Right hindlimb (tissue), 1 donor: Measurements from ENCODE around the gene HEPACAM.
A peak's percentile ranks its signal among the peaks of the same experiment; 100 is the strongest.
"Not testable (repeated sequence)": the region's sequence is repeated elsewhere in the genome, so short reads cannot be mapped to it uniquely, and the experiment has no call there.

Experiments
- DNase-seq: peaks from one replicate; pipeline ENCODE4 v3.0.0-alpha.2; 2018

The HEPACAM gene, protein sequence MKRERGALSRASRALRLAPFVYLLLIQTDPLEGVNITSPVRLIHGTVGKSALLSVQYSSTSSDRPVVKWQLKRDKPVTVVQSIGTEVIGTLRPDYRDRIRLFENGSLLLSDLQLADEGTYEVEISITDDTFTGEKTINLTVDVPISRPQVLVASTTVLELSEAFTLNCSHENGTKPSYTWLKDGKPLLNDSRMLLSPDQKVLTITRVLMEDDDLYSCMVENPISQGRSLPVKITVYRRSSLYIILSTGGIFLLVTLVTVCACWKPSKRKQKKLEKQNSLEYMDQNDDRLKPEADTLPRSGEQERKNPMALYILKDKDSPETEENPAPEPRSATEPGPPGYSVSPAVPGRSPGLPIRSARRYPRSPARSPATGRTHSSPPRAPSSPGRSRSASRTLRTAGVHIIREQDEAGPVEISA

GRCh38 chr11:124935548-124936514 lies at the start of gene HEPACAM:
HEPACAM (minus strand) TSS chr11:124936047; CDS start chr11:124936006, 41 bp downstream.
- no peak for DNase-seq

GRCh38 chr11:124984512-124984854 lies 48.6 kb upstream of the HEPACAM start:
- DNase-seq, result no peak

GRCh38 chr11:124983674-124984511 lies 48.0 kb upstream of the HEPACAM start:
- DNase-seq, result no peak

DNA sequence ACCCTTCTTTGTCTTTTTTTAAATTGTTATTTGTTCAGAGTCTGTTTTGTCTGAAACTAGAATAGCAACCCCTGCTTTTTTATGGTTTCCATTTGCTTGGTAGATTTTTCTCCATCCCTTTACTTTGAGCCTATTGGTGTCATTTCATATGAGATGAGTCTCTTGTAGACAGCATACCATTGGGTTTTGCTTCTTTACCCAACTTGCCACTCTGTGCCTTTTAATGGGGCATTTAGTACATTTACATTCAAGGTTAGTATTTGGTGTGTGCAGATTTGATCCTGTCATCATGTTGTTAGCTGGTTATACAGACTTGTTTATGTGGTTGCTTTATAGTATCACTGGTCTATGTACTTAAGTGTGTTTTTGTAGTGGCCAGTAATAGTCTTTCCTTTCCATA lies 46.2 kb upstream of the HEPACAM start:
- no peak for DNase-seq

- DNase-seq, result no peak
Measured at GRCh38 chr11:124978316-124978715, 42.5 kb upstream of the HEPACAM start.

DNA sequence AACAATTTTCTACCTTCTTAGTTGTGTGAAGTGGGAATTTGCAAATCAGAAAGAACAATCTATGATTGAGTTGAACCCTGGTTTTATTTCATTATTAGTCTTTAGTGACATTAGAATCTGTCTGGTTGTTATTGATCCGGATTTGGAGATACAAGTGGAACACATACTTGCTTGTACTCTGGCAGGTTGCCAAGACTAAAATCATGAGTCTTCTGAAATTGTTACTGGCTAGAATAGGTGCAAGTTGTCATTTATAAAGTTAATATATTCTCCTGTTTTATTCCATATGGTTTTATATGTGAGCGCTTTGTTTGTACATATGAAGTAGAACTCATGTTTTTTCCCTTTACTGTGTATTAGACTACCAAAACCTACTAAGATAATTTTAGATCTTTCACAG lies 41.2 kb upstream of the HEPACAM start:
- DNase-seq, result no peak

DNA sequence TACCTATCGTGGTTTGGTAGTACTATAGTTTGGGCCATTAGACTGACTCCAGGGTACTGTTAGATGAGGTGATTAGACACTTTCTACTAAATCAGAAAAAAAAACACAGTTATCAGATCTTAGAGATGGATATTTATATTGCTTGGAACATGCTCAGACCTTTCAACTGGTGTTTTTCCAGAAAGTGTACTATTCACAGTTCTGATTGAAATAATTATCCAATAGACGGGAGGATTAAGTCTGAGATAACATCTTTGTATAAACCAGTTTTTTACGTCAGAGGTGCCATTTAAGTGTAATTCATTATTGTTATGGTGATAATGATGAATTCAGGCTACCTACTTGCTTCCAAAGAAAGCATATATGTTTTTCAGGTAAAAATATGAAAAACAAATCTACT lies 40.7 kb upstream of the HEPACAM start:
- no peak for DNase-seq

GRCh38 chr11:124971810-124972209 lies 36.0 kb upstream of the HEPACAM start:
- DNase-seq, result no peak

DNA sequence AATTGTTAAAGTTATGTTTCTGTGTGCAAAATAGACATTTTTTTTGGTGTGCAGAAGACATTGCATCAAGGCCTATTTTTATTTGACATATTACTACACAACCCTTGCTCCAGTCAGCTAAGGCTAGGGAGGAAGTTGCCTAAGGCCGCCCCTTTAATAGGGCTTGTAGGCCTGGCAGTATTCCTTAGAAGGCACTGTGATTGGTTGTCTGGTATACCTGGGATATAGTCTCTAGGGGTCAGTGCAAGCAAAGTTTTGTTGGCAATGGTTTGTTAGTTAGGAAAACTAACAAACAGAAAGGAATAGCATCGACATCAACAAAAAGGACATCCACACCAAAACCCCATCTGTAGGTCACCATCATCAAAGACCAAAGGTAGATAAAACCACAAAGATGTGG lies 35.1 kb upstream of the HEPACAM start:
- no peak for DNase-seq

- DNase-seq, result not testable (repeated sequence)
Measured at GRCh38 chr11:124968197-124968596, 32.4 kb upstream of the HEPACAM start.

GRCh38 chr11:124961972-124962609 lies 26.2 kb upstream of the HEPACAM start:
- DNase-seq, result no peak

DNA sequence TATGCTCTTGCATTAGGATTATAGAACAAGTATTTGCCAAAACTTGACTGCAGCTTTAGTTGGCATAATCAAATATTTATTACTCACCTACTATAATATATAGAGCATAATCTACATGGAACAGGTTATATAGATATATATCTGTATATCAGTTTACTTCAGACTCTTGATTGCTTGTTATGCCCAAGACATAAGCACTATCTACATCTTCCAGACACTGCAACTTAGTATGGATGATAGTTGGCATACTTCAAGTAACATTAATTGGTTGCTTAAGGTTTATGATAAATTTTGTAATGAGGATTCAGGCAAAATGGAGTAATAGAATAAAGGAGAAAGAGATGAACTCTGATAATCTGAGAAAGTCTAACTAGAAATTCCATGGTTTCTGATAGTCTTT lies 19.2 kb upstream of the HEPACAM start:
- no peak for DNase-seq

DNA sequence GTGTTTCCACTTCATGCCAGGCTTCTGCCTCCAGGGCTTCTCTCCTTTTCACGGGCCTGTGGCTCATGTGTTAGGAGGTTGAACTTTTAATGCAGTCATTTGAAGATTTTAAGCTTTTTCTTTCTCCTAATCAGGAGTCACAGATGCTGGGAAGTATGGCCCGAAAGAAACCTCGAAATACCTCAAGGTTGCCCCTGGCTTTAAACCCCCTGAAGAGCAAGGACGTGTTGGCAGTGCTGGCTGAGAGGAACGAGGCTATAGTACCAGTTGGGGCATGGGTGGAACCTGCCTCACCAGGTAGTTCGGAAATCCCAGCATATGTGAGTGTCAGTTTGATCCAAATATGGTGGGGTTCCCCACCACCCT lies 18.7 kb upstream of the HEPACAM start:
- no peak for DNase-seq

DNA sequence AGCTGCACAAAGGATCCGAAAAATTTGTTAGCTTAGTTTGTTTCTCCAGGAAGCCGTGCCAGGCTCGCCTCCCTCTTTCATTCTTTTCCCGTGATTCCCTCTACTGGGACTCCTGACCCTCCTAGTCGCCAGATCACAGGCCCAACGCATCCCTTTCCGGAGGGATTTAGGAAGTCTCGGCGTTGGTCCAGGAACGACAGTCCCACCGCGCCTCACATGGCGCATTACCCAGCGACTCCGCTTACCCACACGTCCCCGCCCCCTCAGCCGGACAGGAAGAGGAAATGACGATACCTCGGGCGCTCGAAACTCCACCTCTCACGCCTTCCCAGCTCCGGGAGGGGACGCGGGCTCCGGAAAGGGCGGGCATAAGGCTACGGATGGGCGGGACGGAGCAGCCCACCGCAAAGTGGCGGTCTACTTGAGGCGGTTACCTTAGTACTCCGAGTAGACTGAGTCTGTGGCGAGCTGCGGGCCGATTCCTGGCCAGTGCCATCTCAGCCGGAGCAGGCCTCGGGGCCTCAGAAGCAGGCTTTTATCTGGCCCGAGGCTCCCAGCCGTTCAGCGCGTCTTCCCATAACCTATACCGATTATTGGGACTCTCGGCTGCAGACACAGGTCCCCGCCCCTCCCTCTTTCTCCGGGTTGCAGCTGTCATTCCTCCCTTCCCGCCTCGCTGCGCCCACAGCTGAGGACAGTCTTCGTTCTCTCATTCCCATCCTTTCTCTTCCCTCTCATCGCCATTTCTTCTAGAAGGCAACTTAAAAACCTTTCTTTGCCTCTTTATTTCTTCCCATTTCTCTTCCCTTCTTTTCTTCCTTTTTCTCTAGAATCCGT lies 18.1 kb upstream of the HEPACAM start, which contains the start of gene CCDC15:
CCDC15 (plus strand) TSS at position 450 of the 837 bp plus-strand sequence. CDS start 531 bp downstream, outside the sequence.
- DNase-seq, result peak; percentile 99

- DNase-seq, result no peak
Measured at GRCh38 chr11:124951341-124951740, 15.5 kb upstream of the HEPACAM start.

DNA sequence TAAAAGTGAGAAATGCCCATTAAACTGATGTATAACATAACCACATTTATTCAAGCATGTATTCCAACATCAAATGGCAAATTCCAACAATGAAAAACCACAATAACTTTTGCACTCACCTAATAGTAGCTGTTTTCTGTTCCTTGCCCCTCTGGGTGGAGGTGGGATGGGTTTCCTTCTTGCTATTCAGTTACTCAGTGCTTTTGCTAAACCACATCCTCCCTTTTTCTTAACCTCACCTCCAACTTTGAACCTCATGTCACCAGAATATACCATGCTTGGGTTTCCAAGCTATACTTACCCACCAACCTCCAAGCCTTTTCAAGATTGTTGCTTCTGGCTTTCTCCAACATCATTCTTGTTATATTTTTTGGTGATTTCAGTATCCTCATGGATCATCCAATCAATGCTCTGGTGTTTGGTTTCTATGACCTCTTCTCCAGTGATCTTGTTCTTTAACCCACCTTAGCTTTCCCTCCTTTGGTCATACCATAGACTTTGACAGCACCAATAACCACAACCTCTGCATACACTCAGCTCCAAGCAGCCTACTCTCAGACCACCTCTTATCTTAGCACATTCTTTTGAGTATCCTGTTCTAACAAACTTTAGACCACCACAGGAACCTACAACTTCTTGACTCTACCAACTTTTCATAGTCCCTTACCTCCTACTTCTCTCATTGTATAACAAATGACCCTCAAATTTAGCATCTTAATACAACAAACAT lies 14.9 kb upstream of the HEPACAM start:
- no peak for DNase-seq

GRCh38 chr11:124946735-124947141 lies 10.9 kb upstream of the HEPACAM start:
- DNase-seq, result no peak

DNA sequence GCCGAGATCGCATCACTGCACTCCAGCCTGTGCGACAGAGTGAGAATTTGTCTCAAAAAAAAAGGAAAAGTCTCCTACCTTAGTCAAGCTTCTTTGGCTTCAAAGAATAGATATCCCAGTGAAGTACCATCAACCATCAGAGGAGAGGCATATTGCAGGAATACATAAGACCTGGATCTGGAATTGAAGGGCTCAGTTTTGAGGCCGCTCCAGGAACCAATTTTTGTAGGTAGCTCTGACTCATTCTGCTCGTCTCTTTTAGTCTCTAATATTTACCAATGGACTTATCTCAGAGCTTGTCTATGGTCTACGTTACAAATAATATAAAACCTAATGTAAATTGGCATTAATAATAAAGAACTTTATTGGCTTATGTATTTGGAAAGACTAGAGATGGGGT lies 10.0 kb upstream of the HEPACAM start:
- DNase-seq, result no peak

DNA sequence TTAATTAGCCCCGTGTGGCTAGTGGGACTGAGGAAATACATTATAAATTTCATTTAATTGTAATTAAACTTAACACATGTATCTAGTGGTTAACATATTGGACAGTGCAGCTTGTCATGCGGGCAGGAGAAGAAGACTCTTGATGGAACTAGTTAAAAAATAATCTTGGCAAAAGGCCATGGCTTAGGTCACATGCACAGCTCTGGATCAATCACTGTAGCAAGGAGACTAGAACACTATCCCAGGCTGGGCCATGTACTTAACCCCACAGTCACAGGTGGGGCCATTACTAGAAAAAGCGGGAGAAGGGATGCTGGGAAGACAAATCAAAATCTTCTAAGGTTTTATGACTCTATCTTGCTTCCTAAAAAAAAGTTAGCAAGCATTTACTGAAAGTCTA lies 8.7 kb upstream of the HEPACAM start:
- no peak for DNase-seq

- DNase-seq, result no peak
Measured at GRCh38 chr11:124943741-124944140, 7.9 kb upstream of the HEPACAM start.

DNA sequence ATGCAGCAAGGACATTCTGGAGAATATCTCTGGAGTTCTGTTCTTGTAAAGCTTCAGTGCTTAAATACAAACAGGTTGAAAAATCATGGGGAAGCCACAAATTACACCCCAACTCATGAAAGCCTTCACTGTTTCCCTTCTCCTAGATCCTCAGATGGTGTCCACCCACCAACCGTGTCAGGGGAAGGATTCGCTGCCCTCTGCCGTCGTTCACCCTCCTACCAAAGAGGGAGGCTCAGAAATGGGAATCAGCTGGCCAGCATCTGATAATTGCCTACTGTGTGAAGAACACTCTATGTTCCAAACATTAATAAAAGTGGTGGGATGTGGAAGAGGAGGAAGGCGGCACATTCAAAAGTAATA lies 7.4 kb upstream of the HEPACAM start:
- no peak for DNase-seq
